Cerebellar cortex (tissue), 1 donor: ENCODE measurements around the gene MYEOV.

Experiments used
- DNase-seq: peaks from one replicate; pipeline ENCODE4 v3.0.0-alpha.2; 2015; ENCODE audit warnings: low spot score

The MYEOV gene

GRCh38 chr11:69286374-69287371, 7.3 kb upstream of the MYEOV start:
- no peak for DNase-seq

DNA sequence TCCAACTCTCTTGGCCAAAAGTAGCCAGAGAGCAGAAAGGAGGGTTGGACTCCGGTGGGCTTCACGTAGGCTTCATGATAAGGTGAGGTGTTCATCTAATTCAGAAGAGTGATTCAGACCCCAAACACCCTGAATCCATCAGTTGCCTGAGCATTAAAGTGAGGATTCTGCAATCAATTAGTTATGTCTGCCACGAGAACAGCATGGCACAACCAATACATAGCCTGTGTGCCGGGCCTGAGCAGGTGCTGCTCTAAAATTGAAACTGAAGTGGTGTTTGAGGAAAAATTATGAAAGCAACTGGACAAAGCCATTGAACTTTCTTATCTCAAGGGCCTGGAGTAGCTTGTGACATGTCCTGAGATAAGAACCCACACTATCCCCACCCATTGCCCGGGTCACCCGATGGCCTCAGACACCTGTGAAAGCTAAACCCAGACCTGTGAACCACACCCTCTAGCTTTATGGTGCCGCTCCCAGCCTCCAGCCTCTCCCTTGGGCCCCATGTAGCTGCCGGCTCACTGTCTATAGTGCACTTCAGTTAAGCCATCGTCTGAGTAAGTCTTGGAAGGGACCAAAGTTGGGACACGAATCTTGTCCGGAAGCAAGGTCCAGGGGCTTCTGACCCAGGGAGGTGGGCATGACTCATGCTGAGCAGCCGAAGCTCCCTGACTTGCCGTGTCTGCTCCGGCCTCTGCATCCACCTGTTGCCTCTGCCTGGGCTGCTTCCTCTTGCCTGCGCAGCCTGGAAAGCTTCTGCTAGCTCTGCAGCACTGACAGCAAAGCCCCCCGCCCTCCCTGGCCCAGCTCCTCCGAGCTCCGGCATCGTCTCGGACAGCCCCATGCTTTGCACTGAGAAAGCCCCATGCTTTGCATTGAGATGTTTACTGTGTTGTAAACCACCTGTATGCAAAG, 5.7 kb upstream of the MYEOV start:
- DNase-seq: no peak

DNA sequence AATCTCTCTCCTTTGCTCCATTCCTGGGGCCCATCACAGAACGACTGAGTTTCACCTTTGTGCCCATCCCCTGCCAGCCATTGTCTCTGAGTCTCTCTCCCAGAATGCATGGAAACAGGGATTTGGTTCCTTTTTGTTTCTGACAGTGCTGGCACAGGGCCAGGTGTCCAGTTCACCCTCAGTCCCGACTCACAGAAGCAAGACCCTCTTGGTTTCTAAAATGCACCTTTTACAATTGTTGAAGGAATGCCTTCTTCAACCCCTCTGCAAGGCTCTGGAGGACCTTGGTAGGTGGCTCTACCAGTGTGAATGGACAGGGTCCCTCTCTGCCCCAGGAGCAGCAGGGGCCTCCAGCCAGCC, 5.1 kb upstream of the MYEOV start:
- DNase-seq: no peak

DNA sequence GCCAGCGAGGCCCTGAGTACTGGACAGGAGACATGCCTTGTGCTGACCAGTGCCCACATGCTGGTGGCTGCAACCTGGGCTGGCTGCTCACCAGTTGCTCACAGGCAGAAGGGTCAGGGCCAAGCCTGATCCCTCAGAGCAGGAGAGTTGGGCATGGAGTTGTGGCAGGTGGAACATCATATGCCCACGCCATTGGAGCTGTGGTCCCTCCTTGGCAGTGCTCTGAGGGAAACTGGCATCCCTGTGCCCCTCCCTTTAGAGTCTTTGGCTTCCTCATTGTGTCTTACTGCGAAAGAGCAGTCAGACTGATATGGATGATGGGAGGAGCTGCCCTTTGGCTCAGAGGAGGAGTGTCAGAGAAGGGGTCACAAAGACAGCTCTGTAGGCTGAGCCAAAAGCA, 3.1 kb upstream of the MYEOV start:
- no peak for DNase-seq

- no peak for DNase-seq
Measured at GRCh38 chr11:69291459-69292110, 2.4 kb upstream of the MYEOV start.

GRCh38 chr11:69292221-69292648, 1.7 kb upstream of the MYEOV start:
- peak; percentile 26 for DNase-seq

- DNase-seq: no peak
Measured at GRCh38 chr11:69293087-69293486, 868 bp upstream of the MYEOV start.

DNA sequence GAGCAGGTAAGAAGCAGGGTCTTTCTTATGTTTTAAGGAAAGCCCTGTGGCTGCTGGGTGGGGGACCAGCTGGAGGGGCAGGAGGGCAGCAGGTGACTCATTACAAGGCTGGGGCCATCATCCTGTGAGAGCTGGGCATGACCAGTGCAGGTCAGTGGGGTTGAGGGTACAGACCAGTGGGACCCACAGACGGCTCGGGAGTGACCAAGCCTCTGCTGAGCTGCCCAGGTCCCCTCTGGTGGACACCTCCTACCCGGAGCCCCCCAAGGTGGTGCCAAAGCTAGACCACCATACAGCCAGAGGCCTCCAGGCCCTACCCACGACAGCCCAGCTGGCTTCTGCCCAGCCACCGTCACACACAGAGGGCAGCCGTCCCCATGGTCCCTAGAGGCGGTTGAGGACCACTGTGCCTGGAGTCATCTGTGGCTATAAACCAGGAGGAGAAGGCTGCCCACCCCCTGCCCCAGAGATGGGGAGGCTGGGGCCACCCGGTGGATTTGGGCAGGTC, 670 bp downstream of the MYEOV start:
- no peak for DNase-seq

DNA sequence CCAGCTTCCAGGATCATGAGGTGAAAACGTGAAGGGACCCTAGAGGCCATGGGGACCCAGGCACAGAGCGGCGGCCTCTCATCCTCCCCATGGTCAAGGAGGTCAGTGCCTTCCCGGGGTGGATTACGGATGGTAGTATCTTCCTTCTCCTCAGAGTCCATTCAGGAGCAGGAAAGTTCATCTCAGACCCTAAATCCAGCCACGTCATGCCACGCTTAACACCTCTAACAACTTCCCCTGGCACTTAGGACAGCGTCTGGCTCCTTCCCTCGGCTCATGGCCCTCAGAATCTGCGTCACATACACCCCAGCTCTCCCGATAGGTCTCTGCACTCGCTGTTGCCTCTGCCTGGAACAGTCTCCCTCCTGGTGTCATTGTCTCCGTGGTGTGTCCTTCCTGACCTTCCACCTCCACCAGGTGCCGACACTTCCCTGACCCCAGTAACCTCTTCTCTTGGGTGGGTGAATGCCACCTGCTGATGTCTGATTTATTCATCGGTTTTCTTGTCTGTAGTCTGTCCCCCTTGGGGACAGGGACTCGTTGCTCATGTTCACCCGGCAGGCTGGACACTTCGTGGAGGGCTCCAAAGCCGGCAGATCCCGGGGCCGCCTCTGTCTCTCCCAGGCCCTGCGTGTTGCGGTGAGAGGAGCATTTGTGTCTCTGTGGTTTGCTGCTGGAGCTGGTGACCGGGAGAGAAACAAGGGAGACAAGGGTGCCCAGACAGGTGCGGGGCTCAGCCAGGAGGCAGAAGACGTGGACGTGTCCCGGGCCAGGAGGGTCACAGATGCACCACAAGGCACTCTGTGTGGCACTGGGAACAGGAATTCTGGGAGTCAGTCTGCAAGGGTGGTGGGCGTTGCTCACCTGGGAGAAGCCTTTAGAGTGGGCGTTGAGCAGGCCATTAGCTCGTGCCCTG, 1.4 kb downstream of the MYEOV start:
- DNase-seq: no peak

GRCh38 chr11:69295995-69296889, 2.3 kb downstream of the MYEOV start:
- no peak for DNase-seq

GRCh38 chr11:69296890-69297786, 3.2 kb downstream of the MYEOV start:
- peak; percentile 42 for DNase-seq

DNA sequence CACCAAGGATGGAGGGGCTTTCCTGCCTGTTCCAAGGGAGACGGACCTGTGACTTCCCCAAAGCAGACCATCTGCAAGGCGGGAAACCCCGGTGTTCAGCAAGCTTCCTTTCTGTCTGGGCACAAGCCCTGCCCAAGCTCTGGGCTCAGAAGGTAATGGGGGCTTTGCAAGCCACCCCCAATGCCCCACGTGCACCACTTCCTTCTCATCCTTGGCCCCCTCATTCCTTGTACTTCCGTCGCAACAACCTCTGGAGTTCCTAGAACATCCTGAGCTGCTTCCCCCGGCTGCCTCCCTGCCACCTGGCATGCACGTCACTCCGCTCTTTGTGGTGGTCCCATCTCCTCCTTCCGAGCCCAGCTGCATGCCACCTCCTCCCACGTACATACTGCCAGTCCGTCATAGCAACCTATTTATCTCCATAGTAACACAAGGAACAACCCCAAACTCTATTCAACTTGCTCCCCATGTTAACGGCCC, 3.9 kb downstream of the MYEOV start:
- DNase-seq: no peak

- no peak for DNase-seq
Measured at GRCh38 chr11:69298267-69299022, 4.5 kb downstream of the MYEOV start.

GRCh38 chr11:69299023-69299461, 5.1 kb downstream of the MYEOV start:
- no peak for DNase-seq

DNA sequence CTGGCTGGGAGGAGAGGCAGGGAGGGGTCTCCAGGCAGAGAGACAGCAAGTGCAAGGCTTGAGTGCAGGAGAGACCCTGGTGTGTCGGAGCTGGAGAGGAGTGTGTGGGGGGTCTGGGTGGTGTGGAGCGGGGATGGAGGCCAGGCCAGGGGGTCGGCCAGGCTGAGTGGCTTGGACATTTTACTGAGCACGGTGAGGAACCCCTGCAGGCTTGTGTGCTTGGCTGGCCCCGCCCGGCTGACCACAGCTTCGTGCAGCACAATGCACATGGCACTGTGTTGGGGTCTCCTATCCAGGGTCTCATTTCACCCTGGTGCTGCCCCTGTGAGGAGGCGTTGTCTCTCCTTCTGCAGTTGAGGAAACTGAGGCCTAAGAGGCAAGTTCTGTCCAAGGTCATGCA, 5.6 kb downstream of the MYEOV start:
- DNase-seq: no peak

- DNase-seq: no peak
Measured at GRCh38 chr11:69300120-69301060, 6.4 kb downstream of the MYEOV start.

DNA sequence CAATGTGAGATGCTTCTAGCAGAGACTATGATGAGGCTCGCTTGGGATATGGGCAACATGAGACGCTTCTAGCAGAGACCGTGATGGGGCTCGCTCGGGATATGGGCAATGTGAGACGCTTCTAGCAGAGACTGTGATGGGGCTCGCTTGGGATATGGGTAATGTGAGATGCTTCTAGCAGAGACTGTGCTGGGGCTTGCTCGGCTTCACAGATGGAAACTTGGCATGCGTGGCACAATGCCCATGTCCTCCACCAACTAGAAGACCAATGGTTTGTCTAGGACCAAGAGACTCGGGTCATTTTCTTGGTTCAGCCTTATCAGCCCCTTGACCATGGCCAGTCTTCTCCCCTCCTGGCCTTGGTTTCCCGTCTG, 7.1 kb downstream of the MYEOV start:
- no peak for DNase-seq
